ENCODE results near the gene TAF10. TPM values are rescaled to one million over a fixed set of nuclear protein-coding genes. Genes with fewer than 3 reads are reported as not detected.
A peak's percentile ranks its signal among the peaks of the same experiment; 100 is the strongest.

The TAF10 gene
- total RNA-seq, 2 donors from 2014 or later = 95.3 to 166 TPM

- H3K9me3 Mint-ChIP-seq = no peaks in the 10 kb centered on the region
- DNase-seq (ENCODE audit: low spot score in 2 of 2) (peak in 1 of 2 donors; percentile 53), ATAC-seq (no peak)
- H3K27ac Mint-ChIP-seq = peak overlapping the region in 1 of 2 donors; percentile 78
- H3K36me3 Mint-ChIP-seq = no peaks in the 10 kb centered on the region
Observed at GRCh38 chr11:6630632-6631291, 18.7 kb upstream of the TAF10 start.

GRCh38 chr11:6629892-6630631 is 18.0 kb upstream of the TAF10 start:
- H3K27ac Mint-ChIP-seq = peak overlapping the region in 1 of 2 donors; percentile 78
- DNase-seq (ENCODE audit: low spot score in 2 of 2) = peak in 1 of 2 donors; percentile 44
- H3K9me3 Mint-ChIP-seq = no peaks in the 10 kb centered on the region
- H3K36me3 Mint-ChIP-seq = no peaks in the 10 kb centered on the region
- ATAC-seq = no peak

GRCh38 chr11:6629573-6629891 is 17.5 kb upstream of the TAF10 start:
- H3K9me3 Mint-ChIP-seq = no peaks in the 10 kb centered on the region
- ATAC-seq (no peak), DNase-seq (ENCODE audit: low spot score in 2 of 2) (no peak)
- no peaks in the 10 kb centered on the region for H3K36me3 Mint-ChIP-seq
- H3K27ac Mint-ChIP-seq = no peak overlapping the region

GRCh38 chr11:6628526-6628925 is 16.5 kb upstream of the TAF10 start:
- DNase-seq (ENCODE audit: low spot score in 2 of 2) (peak in 1 of 2 donors; percentile 40), ATAC-seq (no peak)
- no peaks in the 10 kb centered on the region for H3K36me3 Mint-ChIP-seq
- H3K9me3 Mint-ChIP-seq = no peaks in the 10 kb centered on the region
- H3K27ac Mint-ChIP-seq = no peak overlapping the region

GRCh38 chr11:6627762-6628241 is 15.8 kb upstream of the TAF10 start:
- no peaks in the 10 kb centered on the region for H3K9me3 Mint-ChIP-seq
- peak overlapping the region in 1 of 2 donors; percentile 75 for H3K27ac Mint-ChIP-seq
- H3K36me3 Mint-ChIP-seq = no peaks in the 10 kb centered on the region
- no peak for DNase-seq (ENCODE audit: low spot score in 2 of 2)
- ATAC-seq = peak; percentile 59 to 71

GRCh38 chr11:6626971-6627761 is 15.2 kb upstream of the TAF10 start:
- peak in 1 of 2 donors; percentile 52 for DNase-seq (ENCODE audit: low spot score in 2 of 2)
- peak overlapping the region in 1 of 2 donors; percentile 75 for H3K27ac Mint-ChIP-seq
- H3K9me3 Mint-ChIP-seq = no peaks in the 10 kb centered on the region
- peak; percentile 11 to 13 for ATAC-seq
- H3K36me3 Mint-ChIP-seq = no peaks in the 10 kb centered on the region

GRCh38 chr11:6625832-6626420 is 13.9 kb upstream of the TAF10 start:
- DNase-seq (ENCODE audit: low spot score in 2 of 2) (no peak), ATAC-seq (no peak)
- H3K9me3 Mint-ChIP-seq = no peaks in the 10 kb centered on the region
- H3K27ac Mint-ChIP-seq = peak overlapping the region in 1 of 2 donors; percentile 49
- no peaks in the 10 kb centered on the region for H3K36me3 Mint-ChIP-seq

- Mint-ChIP-seq H3K36me3 (no peaks in the 10 kb centered on the region), H3K9me3 (no peaks in the 10 kb centered on the region), H3K27ac (no peak overlapping the region)
- DNase-seq (ENCODE audit: low spot score in 2 of 2) (no peak), ATAC-seq (no peak)
Observed at GRCh38 chr11:6625156-6625831, 13.3 kb upstream of the TAF10 start.

GRCh38 chr11:6623391-6624363 is 11.7 kb upstream of the TAF10 start:
- DNase-seq (ENCODE audit: low spot score in 2 of 2) = no peak
- peak overlapping the region in 1 of 2 donors; percentile 22 for H3K27ac Mint-ChIP-seq
- H3K9me3 Mint-ChIP-seq = no peaks in the 10 kb centered on the region
- no peak for ATAC-seq
- no peaks in the 10 kb centered on the region for H3K36me3 Mint-ChIP-seq

- H3K36me3 Mint-ChIP-seq = no peaks in the 10 kb centered on the region
- no peak for ATAC-seq
- no peak overlapping the region for H3K27ac Mint-ChIP-seq
- DNase-seq (ENCODE audit: low spot score in 2 of 2) = no peak
- no peaks in the 10 kb centered on the region for H3K9me3 Mint-ChIP-seq
Observed at GRCh38 chr11:6622261-6623171, 10.5 kb upstream of the TAF10 start.

- no peak for ATAC-seq
- no peak for DNase-seq (ENCODE audit: low spot score in 2 of 2)
- Mint-ChIP-seq H3K27ac (peak overlapping the region in 1 of 2 donors; percentile 1), H3K36me3 (no peaks in the 10 kb centered on the region), H3K9me3 (no peaks in the 10 kb centered on the region)
Observed at GRCh38 chr11:6621711-6622211, 9.7 kb upstream of the TAF10 start.

GRCh38 chr11:6620636-6621035 is 8.6 kb upstream of the TAF10 start:
- Mint-ChIP-seq H3K36me3 (peaks cover 0 to 4% of the 10 kb centered on the region in 2 donors), H3K9me3 (no peaks in the 10 kb centered on the region), H3K27ac (no peak overlapping the region)
- no peak for DNase-seq (ENCODE audit: low spot score in 2 of 2)
- no peak for ATAC-seq

- no peaks in the 10 kb centered on the region for H3K9me3 Mint-ChIP-seq
Observed at GRCh38 chr11:6619004-6619745, 7.2 kb upstream of the TAF10 start, which contains the start of gene TPP1. Gene TPP1 (minus strand): TSS chr11:6619422. CDS start chr11:6619400, 22 bp downstream.

More at GRCh38 chr11:6619004-6619745, 7.2 kb upstream of the TAF10 start, which contains the start of gene TPP1:
- H3K27ac Mint-ChIP-seq = no peak within 1 kb of the TSS
- H3K36me3 Mint-ChIP-seq = peaks cover 0 to 11% of the 10 kb centered on the region in 2 donors
- DNase-seq (ENCODE audit: low spot score in 2 of 2) (peak; percentile 90 to 92), ATAC-seq (peak; percentile 92 to 97)

Measured in activated naive CD4-positive, alpha-beta T cell treated with anti-CD3 and anti-CD28 coated beads, Interleukin-2, amount 50 U/mL, for 72 hours (primary cell).